OCI-LY1 (cell line): ENCODE measurements around the gene LAIR2.

ENCODE experiments used
- H2AFZ ChIP-seq: fragments of 200-600 bp; sonication (generic), shearing (Covaris generic); 2 replicates; pipeline ENCODE4 v1.6.0; 2014; ENCODE audit warnings: antibody characterized with exemption, mild to moderate bottlenecking, low read length
- H3F3A ChIP-seq: fragments of 200-600 bp; sonication (generic), shearing (Covaris generic); 2 replicates; pipeline ENCODE4 v1.6.0; 2014; ENCODE audit warnings: mild to moderate bottlenecking, antibody characterized with exemption, low read length, moderate library complexity; ENCODE audit not compliant: insufficient read depth
- H3K27ac ChIP-seq: fragments of 200-600 bp; sonication (generic); 2 replicates; pipeline ENCODE4 v1.5.1; 2014; ENCODE audit warnings: low read length, mixed run types, mild to moderate bottlenecking, low read depth; ENCODE audit not compliant: poor library complexity, severe bottlenecking
- H3K27me3 ChIP-seq: fragments of 200-600 bp; sonication (generic); 2 replicates; pipeline ENCODE4 v1.6.0; 2014; ENCODE audit warnings: antibody characterized with exemption, mild to moderate bottlenecking, low read length, moderate library complexity; ENCODE audit not compliant: insufficient read depth
- H3K36me3 ChIP-seq: fragments of 200-600 bp; sonication (generic); 2 replicates; pipeline ENCODE4 v1.6.1; 2014; ENCODE audit warnings: mild to moderate bottlenecking, antibody characterized with exemption, low read length, moderate library complexity, mixed read lengths; ENCODE audit not compliant: insufficient read depth
- H3K4me1 ChIP-seq: fragments of 200-600 bp; sonication (generic); 2 replicates; pipeline ENCODE4 v1.5.1; 2014; ENCODE audit warnings: mild to moderate bottlenecking, low read length, moderate library complexity; ENCODE audit not compliant: insufficient read depth, severe bottlenecking
- H3K4me2 ChIP-seq: fragments of 200-600 bp; sonication (generic), shearing (Covaris generic); 2 replicates; pipeline ENCODE4 v1.6.1; 2014; ENCODE audit warnings: low read length
- H3K4me3 ChIP-seq: fragments of 200-600 bp; sonication (generic); 2 replicates; pipeline ENCODE4 v1.5.1; 2014; ENCODE audit warnings: low read length, low read depth, mild to moderate bottlenecking, mixed read lengths; ENCODE audit not compliant: poor library complexity, severe bottlenecking
- H3K79me2 ChIP-seq: fragments of 200-600 bp; shearing (Covaris generic); 2 replicates; pipeline ENCODE4 v1.6.1; 2016; ENCODE audit warnings: mixed run types, low read length, mixed read lengths; ENCODE audit not compliant: insufficient read depth
- H3K9ac ChIP-seq: fragments of 200-600 bp; sonication (generic), shearing (Covaris generic); 2 replicates; pipeline ENCODE4 v1.6.1; 2014; ENCODE audit warnings: mild to moderate bottlenecking, low read length, mixed read lengths
- H3K9me2 ChIP-seq: fragments of 200-600 bp; sonication (generic), shearing (Covaris generic); 2 replicates; pipeline ENCODE4 v1.6.1; 2014; ENCODE audit warnings: low read depth, mild to moderate bottlenecking, low read length, mixed read lengths
- H3K9me3 ChIP-seq: fragments of 200-600 bp; shearing (Covaris generic); 2 replicates; pipeline ENCODE4 v1.6.1; 2014; ENCODE audit warnings: low read length, mixed read lengths
- H4K20me1 ChIP-seq: fragments of 200-600 bp; sonication (generic), shearing (Covaris generic); 2 replicates; pipeline ENCODE4 v1.6.0; 2016; ENCODE audit warnings: mild to moderate bottlenecking, low read length; ENCODE audit not compliant: insufficient read depth
- EZH2 ChIP-seq: fragments of 200-600 bp; sonication (generic), shearing (Covaris generic); IDR thresholded peaks from 2 replicates; pipeline ENCODE4 v1.8.0; 2017; ENCODE audit warnings: borderline replicate concordance, mixed run types, mild to moderate bottlenecking, antibody characterized with exemption, low read length, moderate library complexity, mixed read lengths
- TF ChIP-seq, protein P1 (sequence below): fragments of 200-600 bp; sonication (generic), shearing (Covaris generic); IDR thresholded peaks from 2 replicates; pipeline ENCODE4 v1.5.1; 2017; ENCODE audit warnings: mild to moderate bottlenecking, antibody characterized with exemption, low read length, moderate library complexity, mixed read lengths

Gene LAIR2

DNA sequence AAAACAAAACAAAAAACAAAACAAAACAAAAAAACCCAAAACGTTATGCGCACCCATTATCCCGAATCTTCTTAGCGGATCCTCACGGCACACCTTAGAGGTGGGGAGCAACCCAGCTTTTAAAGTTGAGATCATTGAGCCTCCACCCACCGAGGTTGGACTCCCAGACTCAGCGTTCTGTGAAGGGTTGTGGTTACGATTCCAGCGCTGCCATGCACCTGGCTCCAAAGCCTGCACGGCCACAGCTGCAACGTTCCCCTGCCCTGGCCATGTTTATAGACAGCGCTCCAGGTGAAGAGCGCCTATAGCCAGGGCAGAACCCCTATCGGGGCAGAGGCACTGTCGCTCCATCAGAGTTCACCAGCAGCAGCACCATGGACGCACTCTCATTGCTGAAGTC, 52.3 kb downstream of the LAIR2 start:
- no peak overlapping the region for H3K9ac ChIP-seq
- H2AFZ ChIP-seq = no peak overlapping the region
- TF ChIP-seq, protein P1, sequence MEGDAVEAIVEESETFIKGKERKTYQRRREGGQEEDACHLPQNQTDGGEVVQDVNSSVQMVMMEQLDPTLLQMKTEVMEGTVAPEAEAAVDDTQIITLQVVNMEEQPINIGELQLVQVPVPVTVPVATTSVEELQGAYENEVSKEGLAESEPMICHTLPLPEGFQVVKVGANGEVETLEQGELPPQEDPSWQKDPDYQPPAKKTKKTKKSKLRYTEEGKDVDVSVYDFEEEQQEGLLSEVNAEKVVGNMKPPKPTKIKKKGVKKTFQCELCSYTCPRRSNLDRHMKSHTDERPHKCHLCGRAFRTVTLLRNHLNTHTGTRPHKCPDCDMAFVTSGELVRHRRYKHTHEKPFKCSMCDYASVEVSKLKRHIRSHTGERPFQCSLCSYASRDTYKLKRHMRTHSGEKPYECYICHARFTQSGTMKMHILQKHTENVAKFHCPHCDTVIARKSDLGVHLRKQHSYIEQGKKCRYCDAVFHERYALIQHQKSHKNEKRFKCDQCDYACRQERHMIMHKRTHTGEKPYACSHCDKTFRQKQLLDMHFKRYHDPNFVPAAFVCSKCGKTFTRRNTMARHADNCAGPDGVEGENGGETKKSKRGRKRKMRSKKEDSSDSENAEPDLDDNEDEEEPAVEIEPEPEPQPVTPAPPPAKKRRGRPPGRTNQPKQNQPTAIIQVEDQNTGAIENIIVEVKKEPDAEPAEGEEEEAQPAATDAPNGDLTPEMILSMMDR = no peak
- no peak for TF ChIP-seq EZH2
- no peaks in the 10 kb centered on the region for H3K36me3 ChIP-seq
- H3K27me3 ChIP-seq = no peaks in the 10 kb centered on the region
- no peaks in the 10 kb centered on the region for H3K4me1 ChIP-seq
- H3F3A ChIP-seq = no peaks in the 10 kb centered on the region
- no peaks in the 10 kb centered on the region for H3K79me2 ChIP-seq
- H4K20me1 ChIP-seq = no peaks in the 10 kb centered on the region
- H3K9me2 ChIP-seq = no peaks in the 10 kb centered on the region
- no peak overlapping the region for H3K27ac ChIP-seq
- H3K4me2 ChIP-seq = no peak overlapping the region
- no peak overlapping the region for H3K4me3 ChIP-seq
- H3K9me3 ChIP-seq = no peaks in the 10 kb centered on the region

DNA sequence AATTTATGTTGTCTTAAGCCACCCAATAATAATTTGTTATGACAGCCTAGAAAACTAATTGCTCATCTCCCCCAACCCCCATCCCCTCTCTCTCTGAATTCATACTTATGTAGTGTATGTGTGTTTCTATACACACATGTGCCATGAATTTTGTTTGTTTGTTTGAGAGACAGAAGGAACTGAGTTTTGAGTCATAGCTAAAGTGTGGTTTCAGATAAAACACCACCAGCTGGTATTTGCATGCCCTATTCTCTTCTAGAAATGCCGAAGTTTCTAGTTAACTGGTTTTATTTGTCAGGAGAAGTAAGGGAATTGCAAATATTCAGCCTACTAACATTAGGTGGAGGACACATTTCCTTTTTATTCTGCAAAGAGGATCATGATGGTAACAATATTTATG, 53.6 kb downstream of the LAIR2 start:
- Histone ChIP-seq H3K4me2 (no peak overlapping the region), H3K4me1 (no peaks in the 10 kb centered on the region), H3K4me3 (no peak overlapping the region), H4K20me1 (no peaks in the 10 kb centered on the region), H3F3A (no peaks in the 10 kb centered on the region), H3K79me2 (no peaks in the 10 kb centered on the region), H2AFZ (no peak overlapping the region), H3K9me3 (no peaks in the 10 kb centered on the region), H3K36me3 (no peaks in the 10 kb centered on the region), H3K9me2 (no peaks in the 10 kb centered on the region), H3K27ac (no peak overlapping the region), H3K27me3 (no peaks in the 10 kb centered on the region), H3K9ac (no peak overlapping the region)
- TF ChIP-seq, protein P1 = no peak
- no peak for TF ChIP-seq EZH2

DNA sequence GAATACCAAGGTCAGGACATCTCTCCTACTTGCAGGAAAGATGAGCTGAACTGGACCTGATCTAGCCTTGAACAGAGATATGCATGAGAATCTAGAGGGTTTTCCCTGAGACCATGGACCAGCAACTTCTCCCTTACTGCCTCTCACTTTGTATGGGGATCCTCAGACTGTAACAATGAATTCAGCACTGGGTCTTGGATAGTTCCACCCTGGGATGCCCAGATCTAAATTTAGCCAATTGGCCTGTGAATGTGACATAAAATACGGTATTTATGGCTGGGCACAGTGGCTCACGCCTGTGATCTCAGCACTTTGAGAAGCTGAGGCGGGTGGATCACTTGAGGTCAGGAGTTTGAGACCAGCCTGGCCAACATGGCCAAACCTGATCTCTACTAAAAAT, 55.7 kb downstream of the LAIR2 start:
- Histone ChIP-seq H3K9me2 (no peaks in the 10 kb centered on the region), H3K27me3 (no peaks in the 10 kb centered on the region), H3F3A (no peaks in the 10 kb centered on the region), H3K9ac (no peak overlapping the region), H3K9me3 (no peaks in the 10 kb centered on the region), H2AFZ (no peak overlapping the region), H3K4me1 (no peaks in the 10 kb centered on the region), H3K36me3 (no peaks in the 10 kb centered on the region), H3K4me3 (no peak overlapping the region), H3K4me2 (no peak overlapping the region), H4K20me1 (no peaks in the 10 kb centered on the region), H3K27ac (no peak overlapping the region), H3K79me2 (no peaks in the 10 kb centered on the region)
- TF ChIP-seq, protein P1 = no peak
- TF ChIP-seq EZH2 = no peak
